ENCODE data around the gene APC2.
"Not testable (repeated sequence)": the region's sequence is repeated elsewhere in the genome, so short reads cannot be mapped to it uniquely, and the experiment has no call there.

- not testable (repeated sequence) for TF ChIP-seq POLR2A (IDR thresholded peaks at IDR 0.05; ENCODE audit: low read length); GATA1 (IDR thresholded peaks at IDR 0.05; ENCODE audit: low read depth, low read length)
Observed at GRCh38 chr19:1420085-1420484, 29.8 kb upstream of the APC2 start.
